ENCODE results near the gene TBXAS1.

TBXAS1 gene

GRCh38 chr7:139829025-139829774, at the start of gene TBXAS1:
Gene TBXAS1 (plus strand): TSS chr7:139829264. CDS start chr7:139829391, 127 bp downstream.
- Mint-ChIP-seq H3K36me3 (ENCODE audit: low read depth) (peaks cover 2% of the 10 kb centered on the region), H3K4me1 (ENCODE audit: low read depth) (peaks cover 28% of the 10 kb centered on the region), H3K27me3 (peaks cover 3% of the 10 kb centered on the region), H3K9me3 (peaks cover 5% of the 10 kb centered on the region), H3K4me3 (peak within 1 kb of the TSS; percentile 70), H3K27ac (peak within 1 kb of the TSS; percentile 86)
- peak; percentile 37 for DNase-seq

GRCh38 chr7:139782932-139783331, 46.1 kb upstream of the TBXAS1 start:
- H3K9me3 Mint-ChIP-seq, result no peaks in the 10 kb centered on the region
- no peak overlapping the region for H3K4me3 Mint-ChIP-seq
- no peak for DNase-seq
- no peak overlapping the region for H3K27ac Mint-ChIP-seq
- no peaks in the 10 kb centered on the region for H3K27me3 Mint-ChIP-seq
- H3K36me3 Mint-ChIP-seq (ENCODE audit: low read depth), result peaks cover 6% of the 10 kb centered on the region
- peaks cover 16% of the 10 kb centered on the region for H3K4me1 Mint-ChIP-seq (ENCODE audit: low read depth)

- Mint-ChIP-seq H3K27ac (no peak overlapping the region), H3K4me3 (no peak overlapping the region), H3K4me1 (ENCODE audit: low read depth) (peaks cover 13% of the 10 kb centered on the region), H3K36me3 (ENCODE audit: low read depth) (no peaks in the 10 kb centered on the region), H3K9me3 (no peaks in the 10 kb centered on the region), H3K27me3 (no peaks in the 10 kb centered on the region)
- DNase-seq, result no peak
These were observed 45.2 kb upstream of the TBXAS1 start for GRCh38 chr7:139783647-139784385.

- H3K4me1 Mint-ChIP-seq (ENCODE audit: low read depth), result peaks cover 6% of the 10 kb centered on the region
- no peaks in the 10 kb centered on the region for H3K9me3 Mint-ChIP-seq
- DNase-seq, result no peak
- no peak overlapping the region for H3K4me3 Mint-ChIP-seq
- no peaks in the 10 kb centered on the region for H3K36me3 Mint-ChIP-seq (ENCODE audit: low read depth)
- no peaks in the 10 kb centered on the region for H3K27me3 Mint-ChIP-seq
- no peak overlapping the region for H3K27ac Mint-ChIP-seq
These were observed 44.4 kb upstream of the TBXAS1 start for GRCh38 chr7:139784648-139785047.

- Mint-ChIP-seq H3K4me1 (ENCODE audit: low read depth) (no peaks in the 10 kb centered on the region), H3K36me3 (ENCODE audit: low read depth) (peaks cover 2% of the 10 kb centered on the region), H3K4me3 (no peak overlapping the region), H3K27me3 (no peaks in the 10 kb centered on the region), H3K27ac (no peak overlapping the region), H3K9me3 (no peaks in the 10 kb centered on the region)
- no peak for DNase-seq
These were observed 37.7 kb upstream of the TBXAS1 start for GRCh38 chr7:139791316-139791715.

- Mint-ChIP-seq H3K9me3 (peaks cover 3% of the 10 kb centered on the region), H3K36me3 (ENCODE audit: low read depth) (no peaks in the 10 kb centered on the region), H3K4me1 (ENCODE audit: low read depth) (peaks cover 9% of the 10 kb centered on the region), H3K27ac (no peak overlapping the region), H3K4me3 (no peak overlapping the region), H3K27me3 (no peaks in the 10 kb centered on the region)
- no peak for DNase-seq
These were observed 31.5 kb upstream of the TBXAS1 start for GRCh38 chr7:139797607-139798006.

- Mint-ChIP-seq H3K27me3 (no peaks in the 10 kb centered on the region), H3K4me3 (no peak overlapping the region), H3K4me1 (ENCODE audit: low read depth) (peaks cover 11% of the 10 kb centered on the region), H3K27ac (no peak overlapping the region), H3K36me3 (ENCODE audit: low read depth) (peaks cover 5% of the 10 kb centered on the region), H3K9me3 (peaks cover 8% of the 10 kb centered on the region)
- no peak for DNase-seq
These were observed 30.8 kb upstream of the TBXAS1 start for GRCh38 chr7:139798221-139798620.

- Mint-ChIP-seq H3K4me3 (no peak overlapping the region), H3K4me1 (ENCODE audit: low read depth) (peaks cover 11% of the 10 kb centered on the region), H3K36me3 (ENCODE audit: low read depth) (peaks cover 7% of the 10 kb centered on the region), H3K9me3 (peaks cover 9% of the 10 kb centered on the region), H3K27ac (no peak overlapping the region), H3K27me3 (no peaks in the 10 kb centered on the region)
- no peak for DNase-seq
These were observed 30.2 kb upstream of the TBXAS1 start for GRCh38 chr7:139798892-139799291.

GRCh38 chr7:139799586-139799985, 29.5 kb upstream of the TBXAS1 start:
- Mint-ChIP-seq H3K36me3 (ENCODE audit: low read depth) (peaks cover 7% of the 10 kb centered on the region), H3K9me3 (peaks cover 13% of the 10 kb centered on the region), H3K4me3 (no peak overlapping the region), H3K27ac (no peak overlapping the region), H3K4me1 (ENCODE audit: low read depth) (peaks cover 11% of the 10 kb centered on the region), H3K27me3 (no peaks in the 10 kb centered on the region)
- DNase-seq, result no peak

GRCh38 chr7:139804571-139804970, 24.5 kb upstream of the TBXAS1 start:
- no peaks in the 10 kb centered on the region for H3K27me3 Mint-ChIP-seq
- H3K27ac Mint-ChIP-seq, result no peak overlapping the region
- H3K4me1 Mint-ChIP-seq (ENCODE audit: low read depth), result peaks cover 3% of the 10 kb centered on the region
- peaks cover 18% of the 10 kb centered on the region for H3K9me3 Mint-ChIP-seq
- no peak overlapping the region for H3K4me3 Mint-ChIP-seq
- peaks cover 10% of the 10 kb centered on the region for H3K36me3 Mint-ChIP-seq (ENCODE audit: low read depth)
- no peak for DNase-seq

- H3K27ac Mint-ChIP-seq, result no peak overlapping the region
- peaks cover 10% of the 10 kb centered on the region for H3K36me3 Mint-ChIP-seq (ENCODE audit: low read depth)
- H3K9me3 Mint-ChIP-seq, result peaks cover 18% of the 10 kb centered on the region
- H3K27me3 Mint-ChIP-seq, result no peaks in the 10 kb centered on the region
- H3K4me1 Mint-ChIP-seq (ENCODE audit: low read depth), result peaks cover 10% of the 10 kb centered on the region
- H3K4me3 Mint-ChIP-seq, result no peak overlapping the region
- DNase-seq, result no peak
These were observed 22.1 kb upstream of the TBXAS1 start for GRCh38 chr7:139807009-139807408.

GRCh38 chr7:139808427-139808826, 20.6 kb upstream of the TBXAS1 start:
- Mint-ChIP-seq H3K9me3 (peaks cover 9% of the 10 kb centered on the region), H3K36me3 (ENCODE audit: low read depth) (peaks cover 3% of the 10 kb centered on the region), H3K27ac (no peak overlapping the region), H3K4me3 (no peak overlapping the region), H3K27me3 (no peaks in the 10 kb centered on the region), H3K4me1 (ENCODE audit: low read depth) (peaks cover 7% of the 10 kb centered on the region)
- DNase-seq, result no peak

- Mint-ChIP-seq H3K27ac (no peak overlapping the region), H3K9me3 (peaks cover 9% of the 10 kb centered on the region), H3K4me1 (ENCODE audit: low read depth) (peaks cover 10% of the 10 kb centered on the region), H3K4me3 (no peak overlapping the region), H3K27me3 (no peaks in the 10 kb centered on the region), H3K36me3 (ENCODE audit: low read depth) (peaks cover 3% of the 10 kb centered on the region)
- DNase-seq, result no peak
These were observed 20.1 kb upstream of the TBXAS1 start for GRCh38 chr7:139808846-139809442.

- no peaks in the 10 kb centered on the region for H3K36me3 Mint-ChIP-seq (ENCODE audit: low read depth)
- H3K27ac Mint-ChIP-seq, result no peak overlapping the region
- H3K4me1 Mint-ChIP-seq (ENCODE audit: low read depth), result peaks cover 12% of the 10 kb centered on the region
- no peak for DNase-seq
- no peak overlapping the region for H3K4me3 Mint-ChIP-seq
- no peaks in the 10 kb centered on the region for H3K27me3 Mint-ChIP-seq
- H3K9me3 Mint-ChIP-seq, result peaks cover 1% of the 10 kb centered on the region
These were observed 18.0 kb upstream of the TBXAS1 start for GRCh38 chr7:139811066-139811465.

GRCh38 chr7:139813151-139813550, 15.9 kb upstream of the TBXAS1 start:
- H3K4me1 Mint-ChIP-seq (ENCODE audit: low read depth), result peaks cover 12% of the 10 kb centered on the region
- no peak overlapping the region for H3K4me3 Mint-ChIP-seq
- peaks cover 2% of the 10 kb centered on the region for H3K9me3 Mint-ChIP-seq
- DNase-seq, result no peak
- H3K27ac Mint-ChIP-seq, result no peak overlapping the region
- H3K36me3 Mint-ChIP-seq (ENCODE audit: low read depth), result no peaks in the 10 kb centered on the region
- no peaks in the 10 kb centered on the region for H3K27me3 Mint-ChIP-seq
